ENCODE measurements around the gene FAHD2A.

- no peak for TF ChIP-seq CTCF (IDR thresholded peaks at IDR 0.05; ENCODE audit: low read depth, low read length)
- no peak for TF ChIP-seq POLR2A (IDR thresholded peaks at IDR 0.05; ENCODE audit: extremely low read depth, insufficient read length)
- no peak for TF ChIP-seq MAX (IDR thresholded peaks at IDR 0.05; ENCODE audit: low read depth, low read length)
- no peak for TF ChIP-seq MYC (IDR thresholded peaks at IDR 0.05; ENCODE audit: low read depth, low read length)
These were observed 20.3 kb upstream of the FAHD2A start for GRCh38 chr2:95382192-95382591.
